Osteoblast (primary cell): Measurements from ENCODE around the gene PTN. TPM values are rescaled to one million over a fixed set of nuclear protein-coding genes. Genes with fewer than 3 reads are reported as not detected.
A peak's percentile ranks its signal among the peaks of the same experiment; 100 is the strongest.

Experiments
- DNase-seq: peaks from one replicate; pipeline ENCODE4 v3.0.0; 2011; ENCODE audit warnings: low spot score, mixed read lengths; ENCODE audit not compliant: insufficient read length; ENCODE audit errors: missing footprints
- H2AFZ ChIP-seq: 2 replicates; pipeline ENCODE4 v1.6.0; 2011; ENCODE audit warnings: mild to moderate bottlenecking, low read length
- H3K27ac ChIP-seq: 2 replicates; pipeline ENCODE4 v1.5.1; 2011; ENCODE audit warnings: mild to moderate bottlenecking, low read depth, low read length, moderate library complexity
- H3K27me3 ChIP-seq: 2 replicates; pipeline ENCODE4 v1.6.0; 2012; ENCODE audit warnings: mild to moderate bottlenecking, control low read depth, inconsistent platforms, low read length, moderate library complexity; ENCODE audit not compliant: insufficient read depth
- H3K36me3 ChIP-seq: 2 replicates; pipeline ENCODE4 v1.5.1; 2011; ENCODE audit warnings: mild to moderate bottlenecking, low read length, control low read depth, moderate library complexity; ENCODE audit not compliant: insufficient read depth
- H3K4me1 ChIP-seq: 2 replicates; pipeline ENCODE4 v1.5.1; 2011; ENCODE audit warnings: mild to moderate bottlenecking, low read length, control low read depth, moderate library complexity; ENCODE audit not compliant: insufficient read depth
- H3K4me2 ChIP-seq: 2 replicates; pipeline ENCODE4 v1.6.0; 2011; ENCODE audit warnings: mild to moderate bottlenecking, low read length; ENCODE audit not compliant: insufficient read depth
- H3K4me3 ChIP-seq: fragments of 200-600 bp; sonication (generic); 3 replicates; pipeline ENCODE4 v1.5.1; 2012; ENCODE audit warnings: mild to moderate bottlenecking, low read length, inconsistent platforms; ENCODE audit not compliant: insufficient read depth
- H3K79me2 ChIP-seq: 2 replicates; pipeline ENCODE4 v1.6.0; 2012; ENCODE audit warnings: mild to moderate bottlenecking, low read length, control low read depth, inconsistent platforms; ENCODE audit not compliant: insufficient read depth
- H3K9me3 ChIP-seq: 2 replicates; pipeline ENCODE4 v1.5.1; 2011; ENCODE audit warnings: low read depth, low read length, control low read depth
- H4K20me1 ChIP-seq: 2 replicates; pipeline ENCODE4 v1.6.0; 2012; ENCODE audit warnings: mild to moderate bottlenecking, low read length, control low read depth; ENCODE audit not compliant: insufficient read depth
- total RNA-seq: library from RNA; depleted of rRNA; stranded (reverse); fragments of >200 nt; gene quantifications from 2 replicates; pipeline ENCODE4 v1.2.3, GENCODE V29; 2012
- TF ChIP-seq, protein P1 (sequence below): IDR thresholded peaks from 2 replicates; pipeline ENCODE4 v1.5.1; 2011; ENCODE audit warnings: mild to moderate bottlenecking, low read depth, low read length, moderate library complexity; ENCODE audit errors: extremely low read depth

The PTN gene
- total RNA-seq, 1 donor, result 21.0 TPM

DNA sequence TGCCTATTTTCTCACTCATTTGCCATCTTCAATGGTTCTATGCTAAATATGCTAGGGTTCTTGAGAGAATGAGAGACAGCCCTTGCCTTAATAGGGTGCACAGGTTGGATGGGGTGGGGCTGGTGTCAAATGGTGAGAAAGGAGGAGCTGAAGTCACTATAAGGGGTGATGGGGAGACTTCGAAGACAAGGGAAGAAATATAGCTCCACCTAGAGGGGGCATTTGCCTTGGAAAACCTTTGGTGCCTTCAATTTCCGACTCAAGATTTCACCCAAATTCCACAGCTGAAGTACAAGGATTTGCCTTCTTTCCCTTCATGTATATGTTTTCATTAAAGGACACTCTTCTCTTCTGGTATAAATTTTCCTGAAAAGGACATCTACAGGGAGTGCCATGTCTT, 5.6 kb downstream of the PTN start:
- no peak for DNase-seq
- H3K27me3 ChIP-seq, result no peaks in the 10 kb centered on the region
- no peaks in the 10 kb centered on the region for H3K9me3 ChIP-seq
- no peak overlapping the region for H3K4me2 ChIP-seq
- H3K4me3 ChIP-seq, result no peak overlapping the region
- no peak overlapping the region for H3K27ac ChIP-seq
- TF ChIP-seq, protein P1, sequence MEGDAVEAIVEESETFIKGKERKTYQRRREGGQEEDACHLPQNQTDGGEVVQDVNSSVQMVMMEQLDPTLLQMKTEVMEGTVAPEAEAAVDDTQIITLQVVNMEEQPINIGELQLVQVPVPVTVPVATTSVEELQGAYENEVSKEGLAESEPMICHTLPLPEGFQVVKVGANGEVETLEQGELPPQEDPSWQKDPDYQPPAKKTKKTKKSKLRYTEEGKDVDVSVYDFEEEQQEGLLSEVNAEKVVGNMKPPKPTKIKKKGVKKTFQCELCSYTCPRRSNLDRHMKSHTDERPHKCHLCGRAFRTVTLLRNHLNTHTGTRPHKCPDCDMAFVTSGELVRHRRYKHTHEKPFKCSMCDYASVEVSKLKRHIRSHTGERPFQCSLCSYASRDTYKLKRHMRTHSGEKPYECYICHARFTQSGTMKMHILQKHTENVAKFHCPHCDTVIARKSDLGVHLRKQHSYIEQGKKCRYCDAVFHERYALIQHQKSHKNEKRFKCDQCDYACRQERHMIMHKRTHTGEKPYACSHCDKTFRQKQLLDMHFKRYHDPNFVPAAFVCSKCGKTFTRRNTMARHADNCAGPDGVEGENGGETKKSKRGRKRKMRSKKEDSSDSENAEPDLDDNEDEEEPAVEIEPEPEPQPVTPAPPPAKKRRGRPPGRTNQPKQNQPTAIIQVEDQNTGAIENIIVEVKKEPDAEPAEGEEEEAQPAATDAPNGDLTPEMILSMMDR, result peak; percentile 37
- H4K20me1 ChIP-seq, result no peaks in the 10 kb centered on the region
- H3K36me3 ChIP-seq, result no peaks in the 10 kb centered on the region
- no peak overlapping the region for H2AFZ ChIP-seq
- H3K4me1 ChIP-seq, result peaks cover 3% of the 10 kb centered on the region
- H3K79me2 ChIP-seq, result no peaks in the 10 kb centered on the region

DNA sequence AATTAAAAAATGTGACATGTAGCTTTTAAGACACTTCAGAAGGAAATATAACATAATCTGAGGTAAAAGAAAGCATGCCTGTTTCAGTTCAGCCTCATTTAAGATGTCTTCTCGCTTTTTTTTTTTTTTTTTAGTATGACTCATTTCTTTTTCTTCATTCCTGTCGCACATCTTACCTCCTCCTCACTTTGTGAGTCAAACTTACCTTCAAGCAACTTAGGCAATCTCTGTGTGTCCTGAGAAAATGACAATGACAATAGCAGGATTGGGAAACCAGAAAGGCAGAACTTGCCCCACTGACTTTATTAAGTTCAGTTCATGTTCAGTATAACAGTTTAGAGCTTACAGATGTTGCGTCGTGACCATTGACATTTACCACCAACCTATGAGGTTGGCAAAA, 7.7 kb downstream of the PTN start:
- DNase-seq, result no peak
- TF ChIP-seq, protein P1, result no peak

DNA sequence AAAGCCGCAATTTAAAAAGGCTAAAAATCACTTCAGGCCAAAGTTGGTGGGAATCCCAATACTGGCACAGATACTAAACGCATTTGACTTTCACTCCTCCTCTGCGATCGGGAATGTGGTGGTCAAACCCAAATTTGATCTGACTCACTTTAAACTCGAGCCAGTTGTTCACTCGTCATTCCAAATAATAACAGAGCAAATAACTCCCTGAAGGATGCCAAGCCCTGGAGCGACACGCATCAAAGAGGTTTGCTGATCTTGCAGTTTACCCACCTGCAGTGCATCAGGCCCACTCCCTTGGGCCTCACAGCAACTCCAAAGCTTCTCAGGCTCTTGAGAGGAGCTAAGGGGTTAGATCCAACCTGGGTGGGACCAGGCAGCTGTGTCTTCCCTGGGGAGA, 12.2 kb downstream of the PTN start:
- DNase-seq, result peak; percentile 45
- Histone ChIP-seq H3K79me2 (no peaks in the 10 kb centered on the region), H3K4me2 (peak overlapping the region; percentile 46), H4K20me1 (no peaks in the 10 kb centered on the region), H3K4me1 (peaks cover 9% of the 10 kb centered on the region), H3K9me3 (no peaks in the 10 kb centered on the region), H3K27me3 (no peaks in the 10 kb centered on the region), H3K4me3 (no peak overlapping the region), H3K36me3 (no peaks in the 10 kb centered on the region), H3K27ac (no peak overlapping the region), H2AFZ (no peak overlapping the region)
- TF ChIP-seq, protein P1, result no peak

More for the DNA sequence above, 7.7 kb downstream of the PTN start:
- no peaks in the 10 kb centered on the region for H4K20me1 ChIP-seq
- no peak overlapping the region for H2AFZ ChIP-seq
- H3K36me3 ChIP-seq, result no peaks in the 10 kb centered on the region
- no peaks in the 10 kb centered on the region for H3K27me3 ChIP-seq
- H3K79me2 ChIP-seq, result no peaks in the 10 kb centered on the region
- no peaks in the 10 kb centered on the region for H3K9me3 ChIP-seq
- H3K27ac ChIP-seq, result no peak overlapping the region
- no peak overlapping the region for H3K4me3 ChIP-seq
- H3K4me2 ChIP-seq, result no peak overlapping the region
- H3K4me1 ChIP-seq, result peaks cover 9% of the 10 kb centered on the region

DNA sequence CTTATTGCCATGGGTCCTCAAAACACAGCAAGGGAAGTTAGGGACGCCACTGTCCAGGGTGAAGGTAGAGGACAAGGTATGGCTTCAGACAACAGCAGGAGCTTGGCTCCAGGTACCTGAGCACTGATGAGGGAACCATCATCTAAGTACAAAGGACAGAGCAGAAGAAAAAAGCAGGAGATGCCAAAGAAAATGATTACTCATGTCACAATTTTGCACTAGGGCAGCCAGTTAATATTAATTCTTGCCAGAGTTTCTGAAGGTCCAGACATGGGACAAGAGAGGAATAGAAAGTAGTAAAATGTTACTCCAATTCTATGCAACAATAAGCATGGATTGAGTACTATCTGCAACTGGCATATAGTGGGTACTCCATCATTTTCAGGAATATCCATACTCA, 14.1 kb downstream of the PTN start:
- H3K4me2 ChIP-seq, result no peak overlapping the region

More for the DNA sequence above, 14.1 kb downstream of the PTN start:
- no peaks in the 10 kb centered on the region for H4K20me1 ChIP-seq
- TF ChIP-seq, protein P1, result no peak
- H3K79me2 ChIP-seq, result no peaks in the 10 kb centered on the region
- no peak overlapping the region for H3K27ac ChIP-seq
- no peaks in the 10 kb centered on the region for H3K9me3 ChIP-seq
- no peak overlapping the region for H2AFZ ChIP-seq
- DNase-seq, result no peak
- H3K4me3 ChIP-seq, result no peak overlapping the region
- no peaks in the 10 kb centered on the region for H3K36me3 ChIP-seq
- no peaks in the 10 kb centered on the region for H3K27me3 ChIP-seq
- H3K4me1 ChIP-seq, result peaks cover 9% of the 10 kb centered on the region
